Glomerular visceral epithelial cell (primary cell): ENCODE data around the gene AARS1.
"Not testable (repeated sequence)": the region's sequence is repeated elsewhere in the genome, so short reads cannot be mapped to it uniquely, and the experiment has no call there.

ENCODE experiments used
- DNase-seq: peaks from one replicate; pipeline ENCODE4 v3.0.0-alpha.2; 2016; ENCODE audit errors: extremely low spot score

Gene AARS1

GRCh38 chr16:70289229-70290094 lies at the start of gene AARS1:
TSS of gene AARS1 (minus strand) at chr16:70289506. CDS start at chr16:70282763, 6,743 bp downstream.
- DNase-seq: peak; percentile 99

DNA sequence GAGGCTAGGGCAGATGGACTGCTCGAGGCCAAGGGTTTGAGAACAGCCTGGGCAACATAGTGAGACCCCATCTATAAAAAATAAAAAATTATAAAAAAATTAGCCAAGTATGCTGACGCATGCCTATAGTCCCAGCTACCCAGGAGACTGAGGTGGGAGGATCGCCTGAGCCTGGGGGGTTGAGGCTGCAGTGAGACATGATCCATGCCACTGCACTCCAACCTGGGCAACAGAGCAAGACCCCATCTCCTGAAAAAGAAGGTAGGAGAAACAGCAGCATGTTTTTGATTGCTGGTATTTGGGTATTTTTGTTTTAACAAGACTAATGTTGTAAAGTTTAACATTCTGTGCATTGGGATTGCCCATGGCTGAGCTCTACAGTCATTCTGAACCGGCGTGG lies 48.5 kb upstream of the AARS1 start:
- DNase-seq: no peak

DNA sequence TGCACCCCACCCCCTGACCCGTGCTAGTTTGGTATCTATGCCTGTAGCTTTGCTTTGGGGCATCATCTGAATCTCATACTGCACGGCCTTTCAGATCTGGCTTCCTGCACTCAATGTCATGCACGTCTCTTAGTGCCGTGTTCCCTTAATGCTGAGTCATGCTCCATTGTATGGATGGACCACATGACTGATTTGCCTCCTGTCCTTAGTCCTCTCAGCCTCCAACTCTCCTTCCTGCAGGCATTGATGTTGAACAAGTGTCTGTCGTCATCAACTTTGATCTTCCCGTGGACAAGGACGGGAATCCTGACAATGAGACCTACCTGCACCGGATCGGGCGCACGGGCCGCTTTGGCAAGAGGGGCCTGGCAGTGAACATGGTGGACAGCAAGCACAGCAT lies 43.4 kb upstream of the AARS1 start:
- not testable (repeated sequence) for DNase-seq

DNA sequence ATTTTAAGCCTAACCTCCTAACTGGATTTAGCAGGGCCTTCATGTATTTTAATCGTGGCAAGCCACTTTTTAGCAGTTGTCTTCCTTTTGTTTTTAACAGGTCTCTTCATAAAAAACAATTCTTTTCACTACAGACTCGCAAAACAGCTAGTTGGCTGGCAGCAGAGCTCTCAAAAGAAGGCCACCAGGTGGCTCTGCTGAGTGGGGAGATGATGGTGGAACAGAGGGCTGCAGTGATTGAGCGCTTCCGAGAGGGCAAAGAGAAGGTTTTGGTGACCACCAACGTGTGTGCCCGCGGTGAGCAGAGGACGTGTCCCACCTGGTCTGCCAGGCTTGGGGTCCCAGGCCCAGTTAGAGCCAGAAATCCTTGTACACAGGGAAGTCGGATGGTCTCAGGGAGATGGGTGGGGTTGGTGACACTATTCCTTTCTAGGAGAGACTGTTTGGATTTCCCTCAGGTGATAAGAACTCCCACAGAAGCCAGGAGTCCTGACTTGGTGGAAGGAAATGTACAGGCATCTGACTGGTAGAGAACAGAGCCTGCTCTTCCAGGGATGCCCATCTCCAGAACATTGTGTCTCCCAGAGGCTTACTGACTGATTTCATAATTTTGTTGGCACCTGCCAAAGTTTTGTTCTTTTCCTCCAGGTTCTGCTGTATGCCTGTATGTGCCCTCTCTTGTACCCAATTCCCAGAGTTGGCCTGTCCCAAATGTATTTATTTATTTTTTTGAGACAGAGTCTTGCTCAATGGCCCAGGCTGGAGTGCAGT lies 42.5 kb upstream of the AARS1 start:
- no peak for DNase-seq

DNA sequence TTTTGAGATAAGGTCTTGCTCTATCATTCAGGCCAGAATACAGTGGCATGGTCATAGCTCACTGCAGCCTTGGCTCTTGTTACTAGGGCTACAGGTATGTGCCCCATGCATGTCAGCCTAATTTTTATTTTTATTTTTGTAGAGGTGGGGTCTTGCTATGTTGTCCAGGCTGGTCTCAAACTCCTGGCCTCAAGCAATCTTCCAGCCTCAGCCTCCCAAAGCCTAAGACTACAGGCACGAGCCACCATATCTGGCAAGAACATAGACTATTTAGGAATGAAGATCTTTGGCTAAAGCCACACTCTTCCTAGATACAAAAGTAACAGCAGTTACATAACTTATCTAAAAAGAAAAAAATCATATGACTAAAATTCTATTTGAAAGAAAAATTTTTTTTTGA lies 41.8 kb upstream of the AARS1 start:
- DNase-seq: no peak

DNA sequence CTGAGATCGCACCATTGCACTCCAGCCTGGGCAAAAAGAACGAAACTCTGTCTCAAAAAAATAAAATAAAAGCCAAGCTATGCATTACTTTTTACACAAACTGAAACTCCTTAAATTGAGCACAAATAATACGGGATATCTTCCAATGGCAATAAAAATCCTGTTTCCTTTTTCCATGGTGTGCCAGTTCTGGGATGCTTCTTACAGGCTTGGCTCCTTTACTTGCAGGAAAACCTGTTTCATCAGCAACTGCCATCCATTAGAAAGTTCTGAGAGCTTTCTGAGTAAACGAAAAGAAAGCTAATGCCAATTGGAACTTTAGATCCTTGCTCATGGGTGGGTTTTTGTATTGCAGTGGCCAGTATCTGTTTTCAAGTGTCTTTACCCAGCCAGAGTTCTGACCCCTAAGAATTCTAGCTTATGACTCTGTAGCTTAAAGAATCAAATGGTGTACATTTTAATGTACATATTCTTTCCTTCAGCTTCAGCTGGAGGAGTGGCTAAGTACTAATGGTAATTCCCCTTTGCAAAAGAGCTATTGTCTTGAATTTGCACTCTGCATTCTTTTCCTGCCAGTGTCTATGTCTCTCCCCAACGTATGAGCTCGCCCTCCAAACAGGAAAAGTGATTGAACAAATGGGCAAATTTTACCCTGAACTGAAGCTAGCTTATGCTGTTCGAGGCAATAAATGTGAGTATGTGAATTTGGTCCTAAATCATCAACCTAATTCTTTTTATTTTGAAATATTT lies 35.9 kb upstream of the AARS1 start:
- no peak for DNase-seq

- no peak for DNase-seq
Measured at GRCh38 chr16:70320121-70320520, 30.8 kb upstream of the AARS1 start.

DNA sequence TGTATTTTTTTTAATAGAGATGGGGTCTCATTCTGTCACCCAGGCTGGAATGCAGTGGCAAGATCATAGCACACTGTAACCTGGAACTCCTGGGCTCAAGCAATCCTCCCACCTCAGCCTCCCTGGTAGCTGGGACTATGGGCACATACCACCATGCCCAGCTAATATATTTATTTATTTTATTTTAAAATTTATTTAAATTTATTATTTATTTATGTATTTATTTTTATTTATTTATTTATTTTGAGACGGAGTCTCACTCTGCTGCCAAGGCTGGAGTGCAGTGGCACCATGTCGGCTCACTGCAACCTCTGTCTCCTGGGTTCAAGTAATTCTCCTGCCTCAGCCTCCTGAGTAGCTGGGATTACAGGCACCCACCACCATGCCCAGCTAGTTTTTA lies 18.4 kb upstream of the AARS1 start:
- DNase-seq: not testable (repeated sequence)

- DNase-seq: no peak
Measured at GRCh38 chr16:70306880-70307279, 17.6 kb upstream of the AARS1 start.

- peak; percentile 12 for DNase-seq
Measured at GRCh38 chr16:70304892-70305448, 15.7 kb upstream of the AARS1 start.

GRCh38 chr16:70302745-70303144 lies 13.4 kb upstream of the AARS1 start:
- no peak for DNase-seq

DNA sequence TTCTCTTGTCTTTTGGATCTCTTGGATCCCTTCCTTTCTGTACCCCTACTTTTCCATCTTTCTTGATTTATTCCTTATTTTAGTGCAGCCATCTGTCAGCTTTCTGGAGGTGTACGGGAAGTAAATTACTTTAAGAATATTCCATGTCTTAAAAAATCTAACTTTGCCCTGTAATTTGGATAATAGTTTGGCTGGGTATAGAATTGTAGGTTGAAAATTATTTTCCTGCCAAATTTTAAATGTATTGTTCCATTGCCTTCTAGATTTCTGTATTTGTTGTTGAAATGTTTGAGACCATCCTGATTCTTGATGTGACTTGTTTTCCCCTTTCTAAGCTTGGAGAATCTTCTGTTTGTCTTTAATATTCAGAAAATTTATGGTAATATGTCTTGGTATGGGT lies 11.8 kb upstream of the AARS1 start:
- DNase-seq: no peak

- peak; percentile 65 for DNase-seq
Measured at GRCh38 chr16:70298988-70299938, 10.0 kb upstream of the AARS1 start, which contains the start of gene DDX19B. TSS of gene DDX19B (plus strand) at chr16:70299186. CDS start at chr16:70299298, 112 bp downstream.

DNA sequence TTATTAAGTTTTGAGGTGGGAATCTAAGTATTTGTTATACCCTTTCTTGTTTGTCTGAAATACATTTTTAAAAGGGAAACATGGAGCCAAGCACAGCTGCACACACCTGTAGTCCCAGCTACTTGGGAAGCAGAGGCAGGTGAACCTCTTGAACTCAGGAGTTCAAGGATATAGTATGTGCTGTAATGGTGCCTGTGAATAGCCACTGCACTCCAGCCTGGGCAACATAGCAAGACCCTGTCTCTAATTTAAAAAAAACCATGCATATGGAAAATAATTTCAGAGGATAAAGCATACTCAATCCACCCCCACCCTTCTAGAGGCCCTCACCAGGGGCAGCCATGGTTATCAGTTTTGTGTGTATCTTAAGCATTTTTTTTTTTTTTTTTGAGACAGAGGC lies 6.3 kb upstream of the AARS1 start:
- no peak for DNase-seq

DNA sequence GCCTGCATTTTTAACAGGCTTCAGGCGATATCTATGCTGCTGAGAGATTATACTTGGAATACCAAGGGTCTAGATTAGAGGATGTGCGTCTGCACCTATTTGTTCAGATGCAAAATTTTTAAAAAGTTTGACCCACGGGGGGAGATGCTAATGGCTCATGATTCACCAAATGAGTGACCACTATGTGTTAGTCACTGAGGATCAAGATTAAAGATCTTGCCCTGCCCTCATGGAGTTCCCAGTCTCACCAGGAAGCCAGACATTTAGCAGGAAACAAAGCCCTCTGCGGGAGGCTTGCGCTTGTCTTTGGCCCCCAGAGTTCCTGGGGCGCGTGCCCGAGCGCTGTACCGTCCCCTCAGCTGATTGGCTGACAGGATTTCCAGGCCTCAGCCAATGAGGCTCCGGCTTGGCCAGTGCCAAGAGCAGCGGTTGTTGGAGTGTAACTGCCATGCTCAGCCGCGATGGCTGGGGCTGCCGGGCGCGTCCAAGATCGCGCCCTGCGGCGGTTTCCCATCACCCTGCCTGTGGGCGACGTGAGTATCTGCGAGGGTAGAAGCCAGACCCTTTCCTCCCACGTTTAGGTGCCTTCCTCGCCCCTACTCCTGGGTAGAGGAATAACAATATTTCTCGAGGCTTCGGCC lies 5.2 kb upstream of the AARS1 start:
- DNase-seq: no peak

- DNase-seq: not testable (repeated sequence)
Measured at GRCh38 chr16:70292148-70292547, 2.8 kb upstream of the AARS1 start.

DNA sequence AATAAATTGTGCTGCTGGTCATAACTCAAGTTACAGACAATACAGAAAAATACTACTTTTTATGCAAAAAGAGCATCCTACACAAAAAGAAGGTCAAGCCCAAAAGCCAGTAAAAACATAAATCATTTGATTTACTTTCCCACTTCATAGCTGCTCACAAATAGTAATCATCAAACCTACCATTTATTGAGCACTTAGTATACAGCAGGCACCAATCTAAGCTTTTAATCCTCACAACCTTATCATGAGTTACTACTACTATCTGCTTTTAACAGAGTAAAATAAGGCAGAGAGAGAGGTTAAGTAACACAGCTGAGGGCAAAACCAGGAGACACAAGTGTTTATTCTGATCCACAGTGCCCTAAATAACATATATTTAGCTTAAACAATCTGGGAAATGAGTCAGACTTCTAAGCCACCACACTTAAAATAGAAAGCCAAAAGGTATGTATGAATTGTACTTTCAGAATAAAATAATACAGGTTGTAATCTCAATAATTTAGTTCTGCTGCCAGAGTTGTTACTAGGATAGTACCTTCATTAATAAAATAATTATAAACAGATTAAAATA lies 1.7 kb upstream of the AARS1 start:
- DNase-seq: no peak

DNA sequence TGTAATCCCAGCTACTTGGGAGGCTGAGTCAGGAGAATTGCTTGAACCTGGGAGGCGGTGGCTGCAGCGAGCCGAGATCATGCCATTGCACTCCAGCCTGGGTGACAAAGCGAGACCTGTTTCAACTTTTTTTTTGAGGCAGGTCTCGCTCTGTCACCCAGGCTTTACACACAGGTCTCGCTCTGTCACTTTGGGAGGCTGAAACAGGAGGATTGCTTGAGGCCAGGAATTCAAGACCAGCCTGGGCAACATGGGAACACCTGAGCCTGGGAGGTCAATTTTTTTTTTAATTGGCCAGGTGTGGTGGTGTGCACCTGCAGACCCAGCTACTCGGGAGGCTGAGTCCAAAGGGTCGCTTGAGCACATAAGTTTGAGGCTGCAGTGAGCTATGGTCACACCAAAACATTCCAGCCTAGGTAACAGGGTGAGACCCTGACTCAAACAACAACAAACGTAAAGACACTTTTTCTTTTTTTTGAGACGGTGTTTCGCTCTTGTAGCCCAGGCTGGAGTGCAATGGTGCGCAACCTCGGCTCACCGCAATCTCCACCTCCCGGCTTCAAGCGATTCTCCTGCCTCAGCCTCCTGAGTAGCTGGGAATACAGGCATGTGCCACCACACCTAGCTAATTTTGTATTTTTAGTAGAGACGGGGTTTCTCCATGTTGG lies 1.9 kb downstream of the AARS1 start:
- DNase-seq: not testable (repeated sequence)

GRCh38 chr16:70276392-70276791 lies 12.9 kb downstream of the AARS1 start:
- no peak for DNase-seq
